K562 (cell line): ENCODE measurements around the gene GDF2. TPM values are rescaled to one million over a fixed set of nuclear protein-coding genes. Genes with fewer than 3 reads are reported as not detected.

Source experiments
- ATF7 ChIP-seq: fragments of 450-650 bp; IDR thresholded peaks from 2 replicates; pipeline ENCODE4 v1.7.1; 2014; ENCODE audit warnings: mild to moderate bottlenecking, moderate library complexity
- CBFA2T2 ChIP-seq: fragments of 450-650 bp; conservative IDR thresholded peaks from 2 replicates; pipeline ENCODE4 v1.6.1; 2017; ENCODE audit warnings: mild to moderate bottlenecking
- CBFB ChIP-seq: sonication (generic); formaldehyde crosslinking; IDR thresholded peaks from 2 replicates; pipeline ENCODE4 v1.4.0; 2020; ENCODE audit warnings: mild to moderate bottlenecking, missing genetic modification reagents
- ETV5 ChIP-seq: sonication (generic); formaldehyde crosslinking; IDR thresholded peaks from 2 replicates; pipeline ENCODE4 v1.4.0; 2020; ENCODE audit warnings: low read depth, mild to moderate bottlenecking, missing genetic modification reagents
- FOXK2 ChIP-seq, 2 experiments: fragments of 450-650 bp; IDR thresholded peaks in 1 of 2; conservative IDR thresholded peaks in 1 of 2; 2 replicates each; pipeline ENCODE4 v1.6.1; 2016; ENCODE audit warnings: low read depth in 2 of 2, mild to moderate bottlenecking in 1 of 2
- HMGN3 ChIP-seq: IDR thresholded peaks from 2 replicates; pipeline ENCODE4 v1.6.1; 2011; ENCODE audit warnings: borderline replicate concordance, low read depth, mild to moderate bottlenecking, mixed read lengths, low read length; ENCODE audit not compliant: insufficient read length; ENCODE audit errors: extremely low read depth
- MITF ChIP-seq: IDR thresholded peaks from 2 replicates; pipeline ENCODE4 v1.6.1; 2014; ENCODE audit warnings: antibody characterized with exemption
- MTA1 ChIP-seq: fragments of 450-650 bp; IDR thresholded peaks from 2 replicates; pipeline ENCODE4 v1.6.1; 2017; ENCODE audit warnings: borderline replicate concordance
- MTA2 ChIP-seq: fragments of 450-650 bp; IDR thresholded peaks from 2 replicates; pipeline ENCODE4 v1.6.1; 2016; ENCODE audit warnings: low read depth
- NR2C1 ChIP-seq, 2 experiments: fragments of 450-650 bp; IDR thresholded peaks; 2 replicates each; pipeline ENCODE4 v1.6.1; 2017; ENCODE audit warnings: mild to moderate bottlenecking in 2 of 2, antibody characterized with exemption in 1 of 2, inconsistent platforms in 1 of 2, missing compliant biosample characterization in 1 of 2, missing genetic modification characterization in 1 of 2
- NRF1 ChIP-seq, 2 experiments: fragments of 450-650 bp; IDR thresholded peaks in 1 of 2; conservative IDR thresholded peaks in 1 of 2; 2 replicates each; pipeline ENCODE4 v1.6.1; 2014; ENCODE audit warnings: mild to moderate bottlenecking in 2 of 2
- OTX1 ChIP-seq: fragments of 450-650 bp; formaldehyde crosslinking; IDR thresholded peaks from 2 replicates; pipeline ENCODE4 v1.4.0; 2022; ENCODE audit warnings: mild to moderate bottlenecking
- PHF21A ChIP-seq: fragments of 450-650 bp; IDR thresholded peaks from 2 replicates; pipeline ENCODE4 v1.6.1; 2017; ENCODE audit warnings: low read depth, borderline replicate concordance
- POLR3G ChIP-seq: IDR thresholded peaks from 2 replicates; pipeline ENCODE4 v1.6.1; 2011; ENCODE audit not compliant: insufficient read length, insufficient replicate concordance; ENCODE audit errors: extremely low read depth
- RB1 ChIP-seq: fragments of 450-650 bp; IDR thresholded peaks from 2 replicates; pipeline ENCODE4 v1.6.1; 2017; ENCODE audit warnings: low read depth, mild to moderate bottlenecking
- TAL1 ChIP-seq: fragments of 450-650 bp; IDR thresholded peaks from 2 replicates; pipeline ENCODE4 v1.6.1; 2016; ENCODE audit warnings: mild to moderate bottlenecking
- TCF15 ChIP-seq: fragments of 250-450 bp; sonication (Bioruptor Pico); IDR thresholded peaks from 2 replicates; pipeline ENCODE4 v1.8.0; 2022; ENCODE audit warnings: moderate library complexity, mild to moderate bottlenecking, inconsistent platforms
- TOE1 ChIP-seq, 2 experiments: fragments of 450-650 bp in 1 of 2; sonication (generic) in 1 of 2; formaldehyde crosslinking in 1 of 2; IDR thresholded peaks; 2 replicates each; pipeline versions ENCODE4 v1.7.1 to v1.8.0; 2016 to 2022; ENCODE audit warnings: borderline replicate concordance in 2 of 2, mild to moderate bottlenecking in 2 of 2, antibody characterized with exemption in 1 of 2, inconsistent platforms in 1 of 2, low read depth in 1 of 2, missing genetic modification reagents in 1 of 2, moderate library complexity in 1 of 2
- UBTF ChIP-seq, 2 experiments: IDR thresholded peaks; 2 replicates each; pipeline ENCODE4 v1.6.1; 2012; ENCODE audit warnings: improper control_type of control experiment in 2 of 2, low read depth in 2 of 2, low read length in 2 of 2, borderline replicate concordance in 1 of 2
- USF2 ChIP-seq: sonication (generic); formaldehyde crosslinking; IDR thresholded peaks from 2 replicates; pipeline ENCODE4 v1.5.0; 2020; ENCODE audit warnings: missing genetic modification reagents
- ZKSCAN1 ChIP-seq: fragments of 150-350 bp; IDR thresholded peaks from 2 replicates; pipeline ENCODE4 v1.6.1; 2016; ENCODE audit warnings: low read depth, low read length
- ZNF165 ChIP-seq: fragments of 250-450 bp; sonication (Bioruptor Pico); IDR thresholded peaks from 2 replicates; pipeline ENCODE4 v1.4.0; 2020; ENCODE audit warnings: borderline replicate concordance
- ZNF76 ChIP-seq: fragments of 250-450 bp; sonication (Bioruptor Pico); IDR thresholded peaks from 2 replicates; pipeline ENCODE4 v1.4.0; 2020; ENCODE audit warnings: mild to moderate bottlenecking, moderate library complexity, borderline replicate concordance
- polyA plus RNA-seq, 8 experiments: library from polyadenylated mRNA; depleted of rRNA in 4 of 8; stranded (reverse) in 5 of 8; unstranded in 3 of 8; fragments of >200 nt; fragmentation: Nextera tagmentation in 2 of 8; fragmentation: Illumina TruSeq in 1 of 8; extraction: Ambion mirVana in 2 of 8; extraction: Trizol in 1 of 8; gene quantifications; 2 replicates each; pipeline versions ENCODE4 v1.2.1 to v1.2.3, GENCODE V29; 2011 to 2014; ENCODE audit warnings: inconsistent platforms in 1 of 8, missing spikeins in 1 of 8
- total RNA-seq, 7 experiments: library from RNA; depleted of rRNA in 6 of 7; stranded (reverse); fragments of >200 nt in 6 of 7; fragmentation: Illumina TruSeq in 2 of 7; extraction: Trizol in 2 of 7; gene quantifications; 2 replicates each; pipeline versions ENCODE4 v1.2.1 to v1.2.3, GENCODE V29; 2011 to 2021; ENCODE audit warnings: low replicate concordance in 1 of 7

Gene GDF2
- total and polyA plus RNA-seq, 9 of the 15 experiments (the other 6 are each of a cell fraction or from before 2014, with no cell fraction given): 0.08 to 0.58 (median 0.27) TPM; not detected in 2

- peak; percentile 95 for TF ChIP-seq TOE1 (IDR thresholded peaks at IDR 0.05; ENCODE audit: borderline replicate concordance)
- TF ChIP-seq TOE1 (CRISPR knock-in tag; IDR thresholded peaks at IDR 0.05; ENCODE audit: borderline replicate concordance, low read depth): no peak
- peak; percentile 55; the same call in 1 of the 2 replicates for TF ChIP-seq NR2C1 (IDR thresholded peaks at IDR 0.05)
- peak; percentile 58; the same call in 1 of the 2 replicates for TF ChIP-seq NR2C1 (tag; IDR thresholded peaks at IDR 0.05)
- TF ChIP-seq MTA1: 0 out of 2 replicates have a peak, but pooled peaks have one; percentile 18
- TF ChIP-seq MITF: 0 out of 2 replicates have a peak, but pooled peaks have one; percentile 21
- 0 out of 2 replicates have a peak, but pooled peaks have one; percentile 48 for TF ChIP-seq PHF21A
- TF ChIP-seq MTA2: 0 out of 2 replicates have a peak, but pooled peaks have one; percentile 25
- peak; percentile 40; the same call in 1 of the 2 replicates for TF ChIP-seq ATF7
- no peak for TF ChIP-seq POLR3G
- 0 out of 2 replicates have a peak, but pooled peaks have one; percentile 58 for TF ChIP-seq CBFB (CRISPR knock-in tag)
- TF ChIP-seq RB1: peak; percentile 36; the same call in 1 of the 2 replicates
- peak; percentile 31; the same call in 1 of the 2 replicates for TF ChIP-seq TAL1
- peak; percentile 42 to 80; a peak in 3 of 4 replicates for TF ChIP-seq UBTF (IDR thresholded peaks at IDR 0.05; ENCODE audit: borderline replicate concordance in 1 of 2, low read depth in 2 of 2, low read length in 2 of 2)
- TF ChIP-seq OTX1 (CRISPR knock-in tag): 0 out of 2 replicates have a peak, but pooled peaks have one; percentile 50
- peak; percentile 88 for TF ChIP-seq USF2
- TF ChIP-seq ETV5 (CRISPR knock-in tag): no peak
- TF ChIP-seq ZNF76 (CRISPR knock-in tag): peak; percentile 79; the same call in 1 of the 2 replicates
- peak; percentile 52 for TF ChIP-seq CBFA2T2
- peak; percentile 36 for TF ChIP-seq HMGN3
- TF ChIP-seq NRF1 (conservative IDR thresholded peaks at IDR 0.05 in 1 of 2, IDR thresholded peaks at IDR 0.05 in 1 of 2): 0 out of 4 replicates have a peak, but pooled peaks of 1 of the 2 experiments have one; percentile 22
- TF ChIP-seq ZNF165 (CRISPR knock-in tag): no peak
- peak; percentile 20 to 80; a peak in 3 of 4 replicates for TF ChIP-seq FOXK2 (conservative IDR thresholded peaks at IDR 0.05 in 1 of 2, IDR thresholded peaks at IDR 0.05 in 1 of 2; ENCODE audit: low read depth in 2 of 2)
- 0 out of 2 replicates have a peak, but pooled peaks have one; percentile 25 for TF ChIP-seq TCF15 (CRISPR knock-in tag)
- TF ChIP-seq ZKSCAN1: peak; percentile 55; the same call in 1 of the 2 replicates
These were observed 4.7 kb downstream of the GDF2 start (continued) for GRCh38 chr10:47326927-47327330.
